ENCODE data around the gene UGT1A9.

UGT1A9 gene

GRCh38 chr2:233807215-233807865 lies 135.6 kb downstream of the UGT1A9 start:
- TF ChIP-seq SIN3A (IDR thresholded peaks at IDR 0.05; ENCODE audit: borderline replicate concordance, insufficient read depth, low read length) (no peak), REST (IDR thresholded peaks at IDR 0.05; ENCODE audit: insufficient read depth in 1 of 2, low read depth in 2 of 2, low read length in 2 of 2) (no peak), POLR2AphosphoS5 (IDR thresholded peaks at IDR 0.05; ENCODE audit: low read depth, low read length) (no peak), FOXP2 (optimal IDR thresholded peaks at IDR 0.05; ENCODE audit: borderline replicate concordance, extremely low read depth, extremely low read length, insufficient read depth) (no peak)

- TF ChIP-seq POLR2AphosphoS5 (IDR thresholded peaks at IDR 0.05; ENCODE audit: low read depth, low read length), result no peak
These were observed 136.6 kb downstream of the UGT1A9 start for GRCh38 chr2:233807966-233808935.

- TF ChIP-seq SIN3A (IDR thresholded peaks at IDR 0.05; ENCODE audit: borderline replicate concordance, insufficient read depth, low read length), result no peak
- TF ChIP-seq FOXP2 (optimal IDR thresholded peaks at IDR 0.05; ENCODE audit: borderline replicate concordance, extremely low read depth, extremely low read length, insufficient read depth), result no peak
- no peak for TF ChIP-seq TAF1 (IDR thresholded peaks at IDR 0.05; ENCODE audit: borderline replicate concordance, insufficient read depth, low read length)
- no peak for TF ChIP-seq POLR2AphosphoS5 (IDR thresholded peaks at IDR 0.05; ENCODE audit: low read depth, low read length)
- TF ChIP-seq REST (IDR thresholded peaks at IDR 0.05; ENCODE audit: insufficient read depth in 1 of 2, low read depth in 2 of 2, low read length in 2 of 2), result no peak
These were observed 138.7 kb downstream of the UGT1A9 start for GRCh38 chr2:233810385-233810784.

- TF ChIP-seq TAF1 (IDR thresholded peaks at IDR 0.05; ENCODE audit: borderline replicate concordance, insufficient read depth, low read length), result no peak
- TF ChIP-seq FOXP2 (optimal IDR thresholded peaks at IDR 0.05; ENCODE audit: borderline replicate concordance, extremely low read depth, extremely low read length, insufficient read depth), result no peak
- no peak for TF ChIP-seq REST (IDR thresholded peaks at IDR 0.05; ENCODE audit: insufficient read depth in 1 of 2, low read depth in 2 of 2, low read length in 2 of 2)
- TF ChIP-seq POLR2AphosphoS5 (IDR thresholded peaks at IDR 0.05; ENCODE audit: low read depth, low read length), result no peak
- no peak for TF ChIP-seq SIN3A (IDR thresholded peaks at IDR 0.05; ENCODE audit: borderline replicate concordance, insufficient read depth, low read length)
These were observed 139.4 kb downstream of the UGT1A9 start for GRCh38 chr2:233811087-233811486.

- TF ChIP-seq POLR2AphosphoS5 (IDR thresholded peaks at IDR 0.05; ENCODE audit: low read depth, low read length) (no peak), REST (IDR thresholded peaks at IDR 0.05; ENCODE audit: insufficient read depth in 1 of 2, low read depth in 2 of 2, low read length in 2 of 2) (no peak), FOXP2 (optimal IDR thresholded peaks at IDR 0.05; ENCODE audit: borderline replicate concordance, extremely low read depth, extremely low read length, insufficient read depth) (no peak), SIN3A (IDR thresholded peaks at IDR 0.05; ENCODE audit: borderline replicate concordance, insufficient read depth, low read length) (no peak), TAF1 (IDR thresholded peaks at IDR 0.05; ENCODE audit: borderline replicate concordance, insufficient read depth, low read length) (no peak)
These were observed 140.0 kb downstream of the UGT1A9 start for GRCh38 chr2:233811732-233812131.
